Measurements from ENCODE around the gene DNAH10. TPM values are rescaled to one million over a fixed set of nuclear protein-coding genes. Genes with fewer than 3 reads are reported as not detected.

The DNAH10 gene
- total RNA-seq, 1 donor from 2014 or later: 0.16 TPM

GRCh38 chr12:123867141-123867540 is 105.0 kb downstream of the DNAH10 start:
- Mint-ChIP-seq H3K36me3 (ENCODE audit: unreplicated experiment) (no peaks in the 10 kb centered on the region), H3K4me1 (ENCODE audit: unreplicated experiment) (no peaks in the 10 kb centered on the region), H3K27me3 (ENCODE audit: unreplicated experiment) (peaks cover 73% of the 10 kb centered on the region), H3K27ac (ENCODE audit: unreplicated experiment) (no peak overlapping the region), H3K4me3 (ENCODE audit: unreplicated experiment) (no peak overlapping the region), H3K9me3 (ENCODE audit: unreplicated experiment) (peaks cover 3% of the 10 kb centered on the region)
- TF ChIP-seq CTCF (IDR thresholded peaks at IDR 0.05): no peak
- DNase-seq (ENCODE audit: extremely low spot score, unreplicated experiment): no peak

- Mint-ChIP-seq H3K9me3 (ENCODE audit: unreplicated experiment) (peaks cover 3% of the 10 kb centered on the region), H3K4me3 (ENCODE audit: unreplicated experiment) (no peak overlapping the region), H3K36me3 (ENCODE audit: unreplicated experiment) (no peaks in the 10 kb centered on the region), H3K27me3 (ENCODE audit: unreplicated experiment) (peaks cover 74% of the 10 kb centered on the region), H3K4me1 (ENCODE audit: unreplicated experiment) (no peaks in the 10 kb centered on the region), H3K27ac (ENCODE audit: unreplicated experiment) (no peak overlapping the region)
- no peak for DNase-seq (ENCODE audit: extremely low spot score, unreplicated experiment)
- TF ChIP-seq CTCF (IDR thresholded peaks at IDR 0.05): no peak
These were observed 106.7 kb downstream of the DNAH10 start for GRCh38 chr12:123868791-123869190.

GRCh38 chr12:123873793-123874192 is 111.7 kb downstream of the DNAH10 start:
- Mint-ChIP-seq H3K4me3 (ENCODE audit: unreplicated experiment) (no peak overlapping the region), H3K27me3 (ENCODE audit: unreplicated experiment) (peaks cover 71% of the 10 kb centered on the region), H3K27ac (ENCODE audit: unreplicated experiment) (no peak overlapping the region), H3K36me3 (ENCODE audit: unreplicated experiment) (no peaks in the 10 kb centered on the region), H3K9me3 (ENCODE audit: unreplicated experiment) (no peaks in the 10 kb centered on the region), H3K4me1 (ENCODE audit: unreplicated experiment) (no peaks in the 10 kb centered on the region)
- TF ChIP-seq CTCF (IDR thresholded peaks at IDR 0.05): no peak
- no peak for DNase-seq (ENCODE audit: extremely low spot score, unreplicated experiment)

- TF ChIP-seq CTCF (IDR thresholded peaks at IDR 0.05): no peak
- no peak overlapping the region for H3K27ac Mint-ChIP-seq (ENCODE audit: unreplicated experiment)
- no peaks in the 10 kb centered on the region for H3K36me3 Mint-ChIP-seq (ENCODE audit: unreplicated experiment)
These were observed 115.9 kb downstream of the DNAH10 start for GRCh38 chr12:123877968-123878367.

GRCh38 chr12:123879101-123879500 is 117.0 kb downstream of the DNAH10 start:
- Mint-ChIP-seq H3K36me3 (ENCODE audit: unreplicated experiment) (no peaks in the 10 kb centered on the region), H3K27me3 (ENCODE audit: unreplicated experiment) (peaks cover 58% of the 10 kb centered on the region), H3K4me1 (ENCODE audit: unreplicated experiment) (no peaks in the 10 kb centered on the region), H3K4me3 (ENCODE audit: unreplicated experiment) (no peak overlapping the region), H3K9me3 (ENCODE audit: unreplicated experiment) (no peaks in the 10 kb centered on the region), H3K27ac (ENCODE audit: unreplicated experiment) (no peak overlapping the region)
- TF ChIP-seq CTCF (IDR thresholded peaks at IDR 0.05): no peak
- no peak for DNase-seq (ENCODE audit: extremely low spot score, unreplicated experiment)

More at GRCh38 chr12:123877968-123878367, 115.9 kb downstream of the DNAH10 start:
- peaks cover 58% of the 10 kb centered on the region for H3K27me3 Mint-ChIP-seq (ENCODE audit: unreplicated experiment)
- H3K4me1 Mint-ChIP-seq (ENCODE audit: unreplicated experiment): no peaks in the 10 kb centered on the region
- no peaks in the 10 kb centered on the region for H3K9me3 Mint-ChIP-seq (ENCODE audit: unreplicated experiment)
- no peak for DNase-seq (ENCODE audit: extremely low spot score, unreplicated experiment)
- no peak overlapping the region for H3K4me3 Mint-ChIP-seq (ENCODE audit: unreplicated experiment)

Measured in osteocyte (in vitro differentiated cells).